IMR-90 (cell line): ENCODE measurements around the gene MRPS25. TPM values are rescaled to one million over a fixed set of nuclear protein-coding genes. Genes with fewer than 3 reads are reported as not detected.

Source experiments
- ATAC-seq: fragments of 200-7000 bp; cut with Tn5 transposase; 2 replicates; pipeline ENCODE4 v1.9.1; 2020; ENCODE audit warnings: low read depth, mild to moderate bottlenecking, moderate library complexity
- BruUV-seq: library from RNA; stranded (reverse); fragments of 400-500 nt; replicated peaks from 2 replicates; lab custom pipeline; 2021; lab: Mats Ljungman, UMichigan
- CTCF ChIA-PET: fragments of 300-600 bp; formaldehyde crosslinking; extraction: SDS; loops from one replicate; lab custom pipeline; 2021; ENCODE audit warnings: antibody characterized with exemption; lab: Yijun Ruan, JAX
- POLR2A ChIA-PET: fragments of 300-600 bp; sonication (Branson Sonifier 250); formaldehyde crosslinking; loops from one replicate; lab custom pipeline; 2022; ENCODE audit warnings: antibody characterized with exemption; ENCODE audit not compliant: unreplicated experiment; lab: Charles Lee
- DNase-seq: peaks from one replicate; pipeline ENCODE4 v3.0.0; 2013
- H2AFZ ChIP-seq: replicated peaks from 2 replicates; pipeline ENCODE3; 2013; ENCODE audit warnings: low read length, mild to moderate bottlenecking; ENCODE audit not compliant: poor library complexity
- H2AK5ac ChIP-seq: 2 replicates; pipeline ENCODE4 v1.6.1; 2013; ENCODE audit warnings: low read depth, low read length, inconsistent platforms
- H2AK9ac ChIP-seq: replicated peaks from 2 replicates; pipeline ENCODE3; 2013; ENCODE audit warnings: mild to moderate bottlenecking, low read depth, low read length, moderate library complexity; ENCODE audit not compliant: poor library complexity
- H2BK120ac ChIP-seq: 2 replicates; pipeline ENCODE4 v1.6.1; 2013; ENCODE audit warnings: low read depth, low read length, inconsistent platforms
- H2BK15ac ChIP-seq: 3 replicates; pipeline ENCODE4 v1.6.1; 2013; ENCODE audit warnings: low read depth, low read length, inconsistent platforms
- H2BK20ac ChIP-seq: 2 replicates; pipeline ENCODE4 v1.6.1; 2013; ENCODE audit warnings: low read depth, mild to moderate bottlenecking, inconsistent platforms, low read length, moderate library complexity
- H2BK5ac ChIP-seq: 2 replicates; pipeline ENCODE4 v1.6.1; 2013; ENCODE audit warnings: mild to moderate bottlenecking, low read depth, low read length, inconsistent platforms; ENCODE audit not compliant: poor library complexity, severe bottlenecking
- H3K14ac ChIP-seq: replicated peaks from 2 replicates; pipeline ENCODE4 v1.6.1; 2013; ENCODE audit warnings: low read depth, low read length, inconsistent platforms
- H3K18ac ChIP-seq: 2 replicates; pipeline ENCODE4 v1.6.1; 2013; ENCODE audit warnings: low read depth, low read length, control low read depth
- H3K23ac ChIP-seq: 2 replicates; pipeline ENCODE4 v1.6.1; 2013; ENCODE audit warnings: low read depth, low read length, inconsistent platforms
- H3K27ac ChIP-seq: 2 replicates; pipeline ENCODE4 v1.5.1; 2013; ENCODE audit warnings: mild to moderate bottlenecking, control low read depth, low read length; ENCODE audit not compliant: insufficient read depth
- H3K27me3 ChIP-seq: 2 replicates; pipeline ENCODE4 v1.6.1; 2013; ENCODE audit warnings: low read length; ENCODE audit not compliant: control insufficient read depth, insufficient read depth
- H3K36me3 ChIP-seq: 2 replicates; pipeline ENCODE4 v1.6.1; 2013; ENCODE audit warnings: low read length, mixed read lengths; ENCODE audit not compliant: control insufficient read depth, insufficient read depth
- H3K4ac ChIP-seq: 2 replicates; pipeline ENCODE4 v1.6.1; 2013; ENCODE audit warnings: low read depth, low read length, inconsistent platforms
- H3K4me1 ChIP-seq: 2 replicates; pipeline ENCODE4 v1.6.1; 2013; ENCODE audit warnings: low read length, mixed read lengths; ENCODE audit not compliant: control insufficient read depth, insufficient read depth
- H3K4me2 ChIP-seq: 2 replicates; pipeline ENCODE4 v1.6.1; 2013; ENCODE audit warnings: low read depth, mild to moderate bottlenecking, control low read depth, low read length, moderate library complexity
- H3K4me3 ChIP-seq: 2 replicates; pipeline ENCODE4 v1.5.1; 2013; ENCODE audit warnings: low read depth, mild to moderate bottlenecking, control low read depth, low read length, moderate library complexity; ENCODE audit not compliant: insufficient read depth
- H3K56ac ChIP-seq: 2 replicates; pipeline ENCODE4 v1.6.1; 2013; ENCODE audit warnings: low read length, inconsistent platforms; ENCODE audit not compliant: insufficient read depth; ENCODE audit errors: extremely low read depth
- H3K79me1 ChIP-seq, 2 experiments: 2 replicates each; pipeline ENCODE4 v1.6.1; 2013; ENCODE audit warnings: low read length in 2 of 2, inconsistent platforms in 1 of 2, low read depth in 1 of 2
- H3K9ac ChIP-seq: 2 replicates; pipeline ENCODE4 v1.6.1; 2013; ENCODE audit warnings: low read depth, low read length, control low read depth
- H3K9me1 ChIP-seq: 2 replicates; pipeline ENCODE4 v1.6.1; 2013; ENCODE audit warnings: low read length, inconsistent platforms; ENCODE audit not compliant: insufficient read depth
- H3K9me3 ChIP-seq: 2 replicates; pipeline ENCODE4 v1.6.1; 2013; ENCODE audit warnings: low read length; ENCODE audit not compliant: control insufficient read depth, insufficient read depth
- H4K20me1 ChIP-seq: 2 replicates; pipeline ENCODE4 v1.6.1; 2013; ENCODE audit warnings: low read length, inconsistent platforms; ENCODE audit not compliant: insufficient read depth
- H4K5ac ChIP-seq: 2 replicates; pipeline ENCODE4 v1.6.1; 2013; ENCODE audit warnings: mild to moderate bottlenecking, low read depth, low read length, control low read depth
- H4K8ac ChIP-seq, 2 experiments: 2 replicates each; pipeline ENCODE4 v1.6.1; 2013; ENCODE audit warnings: low read depth in 2 of 2, low read length in 2 of 2, control low read depth in 1 of 2, inconsistent platforms in 1 of 2
- H4K91ac ChIP-seq: 2 replicates; pipeline ENCODE4 v1.6.1; 2013; ENCODE audit warnings: low read depth, low read length, inconsistent platforms; ENCODE audit not compliant: insufficient read depth
- BHLHE40 ChIP-seq: fragments of 150-350 bp; IDR thresholded peaks from 2 replicates; pipeline ENCODE4 v1.6.1; 2016; ENCODE audit warnings: mild to moderate bottlenecking, low read depth, low read length
- CEBPB ChIP-seq: IDR thresholded peaks from 2 replicates; pipeline ENCODE4 v1.6.1; 2012; ENCODE audit warnings: low read depth, low read length, improper control_type of control experiment
- MAZ ChIP-seq: IDR thresholded peaks from 2 replicates; pipeline ENCODE4 v1.6.1; 2012; ENCODE audit warnings: low read depth, mild to moderate bottlenecking, low read length, improper control_type of control experiment, moderate library complexity, borderline replicate concordance
- MXI1 ChIP-seq: IDR thresholded peaks from 2 replicates; pipeline ENCODE4 v1.6.1; 2012; ENCODE audit warnings: low read depth, mild to moderate bottlenecking, low read length, moderate library complexity, borderline replicate concordance
- POLR2A ChIP-seq: IDR thresholded peaks from 2 replicates; pipeline ENCODE4 v1.6.1; 2012; ENCODE audit warnings: mild to moderate bottlenecking, low read depth, low read length
- WGBS, 2 experiments: methylation state at CpG; one replicate each; pipeline versions ENCODE4 v1.1.5 to v1.1.7; 2013; ENCODE audit warnings: missing lambda C conversion rate in 2 of 2; ENCODE audit not compliant: insufficient read length in 1 of 2; ENCODE audit errors: extremely low coverage in 2 of 2; 5-methylcytosine and 5-hydroxymethylcytosine counted together
- dilution Hi-C: fragments of 300-500 bp; cut with HindIII; formaldehyde crosslinking; loops from one replicate; pipeline ENCODE4 v1.14.3; 2018; ENCODE audit warnings: low sequenced_read_pairs; ENCODE audit not compliant: unreplicated experiment
- in situ Hi-C: fragments of 300-500 bp; cut with MboI; formaldehyde crosslinking; loops from 3 replicates; pipeline ENCODE4 v1.14.3; 2019; ENCODE audit warnings: low sequenced_read_pairs, inconsistent platforms, mixed read lengths
- intact Hi-C: fragments of 100-400 bp; cut with micrococcal nuclease; formaldehyde crosslinking; loops from 2 replicates; pipeline ENCODE4 v1.10.0; 2022
- polyA plus RNA-seq, 3 experiments: library from polyadenylated mRNA; depleted of rRNA; stranded (reverse); fragments of >200 nt; gene quantifications; 2 replicates each; pipeline ENCODE4 v1.2.3, GENCODE V29; 2012; ENCODE audit warnings: low replicate concordance in 1 of 3
- total RNA-seq: library from RNA; depleted of rRNA; stranded (reverse); fragments of >200 nt; gene quantifications from 2 replicates; pipeline ENCODE4 v1.2.3, GENCODE V29; 2012
- TF ChIP-seq, protein P1 (sequence below): fragments of 150-350 bp; IDR thresholded peaks from 2 replicates; pipeline ENCODE4 v1.6.1; 2016; ENCODE audit warnings: low read depth, mild to moderate bottlenecking, low read length, moderate library complexity, borderline replicate concordance

MRPS25 gene
- total and polyA plus RNA-seq, 2 of the 4 experiments (the other 2 are of a cell fraction), result 9.0 to 20.8 TPM

- Histone ChIP-seq H3K4me1 (0 out of 2 replicates have a peak, but pooled peaks cover 2% of the 10 kb centered on the region), H2AK5ac (no peak overlapping the region), H3K9ac (no peak overlapping the region), H3K4me3 (no peak overlapping the region), H2BK20ac (no peak overlapping the region), H3K9me3 (no peaks in the 10 kb centered on the region), H2BK5ac (no peak overlapping the region), H3K14ac (no peak overlapping the region), H3K36me3 (peaks cover 53% of the 10 kb centered on the region), H3K4me2 (no peak overlapping the region), H4K91ac (no peak overlapping the region), H3K56ac (no peak overlapping the region), H2AFZ (no peak overlapping the region), H4K8ac (no peak overlapping the region), H4K20me1 (no peaks in the 10 kb centered on the region), H3K79me1 (peaks cover 0 to 3% of the 10 kb centered on the region in 2 experiments; a peak in 1 of 4 replicates), H3K27me3 (no peaks in the 10 kb centered on the region), H3K9me1 (peaks cover 9% of the 10 kb centered on the region; the same call in 1 of the 2 replicates), H3K27ac (peak overlapping the region; percentile 5; the same call in 1 of the 2 replicates), H2AK9ac (no peak overlapping the region), H2BK15ac (no peak overlapping the region), H3K23ac (no peak overlapping the region), H4K5ac (no peak overlapping the region), H3K4ac (no peak overlapping the region), H2BK120ac (no peak overlapping the region), H3K18ac (no peak overlapping the region)
- BruUV-seq, result no TSS peak
- intact Hi-C loops (no loop called here), dilution Hi-C loops (no loop called here), in situ Hi-C loops (no loop called here)
- TF ChIP-seq, protein P1, sequence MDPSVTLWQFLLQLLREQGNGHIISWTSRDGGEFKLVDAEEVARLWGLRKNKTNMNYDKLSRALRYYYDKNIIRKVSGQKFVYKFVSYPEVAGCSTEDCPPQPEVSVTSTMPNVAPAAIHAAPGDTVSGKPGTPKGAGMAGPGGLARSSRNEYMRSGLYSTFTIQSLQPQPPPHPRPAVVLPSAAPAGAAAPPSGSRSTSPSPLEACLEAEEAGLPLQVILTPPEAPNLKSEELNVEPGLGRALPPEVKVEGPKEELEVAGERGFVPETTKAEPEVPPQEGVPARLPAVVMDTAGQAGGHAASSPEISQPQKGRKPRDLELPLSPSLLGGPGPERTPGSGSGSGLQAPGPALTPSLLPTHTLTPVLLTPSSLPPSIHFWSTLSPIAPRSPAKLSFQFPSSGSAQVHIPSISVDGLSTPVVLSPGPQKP, result no peak
- peak; percentile 88 for TF ChIP-seq CEBPB
- no peak for TF ChIP-seq BHLHE40
- TF ChIP-seq MXI1, result no peak
- TF ChIP-seq MAZ, result no peak
- TF ChIP-seq POLR2A, result no peak
- 83% methylated on average over 3 of the region's 13 CpGs; no CpG with 5 or more reads in 1 of the 2 experiments for WGBS, 2 experiments
- CTCF ChIA-PET, result interaction anchor here (1.1 kb wide), 1 partner anchor 10 kb away, joined by 3 read pairs; no protein-coding TSS in a partner anchor
- DNase-seq (peak; percentile 59), ATAC-seq (peak; percentile 73)
- POLR2A ChIA-PET, result no interaction called here
Observed at GRCh38 chr3:15081960-15082664, 17.0 kb upstream of the MRPS25 start.
